Upper lobe of left lung (tissue), 4 donors: ENCODE measurements around the gene MATCAP1.

Experiments used
- EP300 ChIP-seq, 4 donors: sonication (generic); formaldehyde crosslinking; IDR thresholded peaks; one replicate each; pipeline ENCODE4 v1.5.1; 2017; ENCODE audit warnings: antibody characterized with exemption in 4 of 4, control low read depth in 2 of 4
- POLR2A ChIP-seq, 4 donors: fragments of 450-650 bp; IDR thresholded peaks; one replicate each; pipeline ENCODE4 v1.5.1; 2016 to 2017; ENCODE audit warnings: antibody characterized with exemption in 4 of 4, mild to moderate bottlenecking in 2 of 4
- TF ChIP-seq, protein P1 (sequence below), 6 experiments: fragments of 450-650 bp in 4 of 6; fragments of 200-600 bp in 2 of 6; sonication (generic) in 2 of 6; IDR thresholded peaks; one replicate each; pipeline ENCODE4 v1.5.1; 2016 to 2019; ENCODE audit warnings: antibody characterized with exemption in 6 of 6

DNA sequence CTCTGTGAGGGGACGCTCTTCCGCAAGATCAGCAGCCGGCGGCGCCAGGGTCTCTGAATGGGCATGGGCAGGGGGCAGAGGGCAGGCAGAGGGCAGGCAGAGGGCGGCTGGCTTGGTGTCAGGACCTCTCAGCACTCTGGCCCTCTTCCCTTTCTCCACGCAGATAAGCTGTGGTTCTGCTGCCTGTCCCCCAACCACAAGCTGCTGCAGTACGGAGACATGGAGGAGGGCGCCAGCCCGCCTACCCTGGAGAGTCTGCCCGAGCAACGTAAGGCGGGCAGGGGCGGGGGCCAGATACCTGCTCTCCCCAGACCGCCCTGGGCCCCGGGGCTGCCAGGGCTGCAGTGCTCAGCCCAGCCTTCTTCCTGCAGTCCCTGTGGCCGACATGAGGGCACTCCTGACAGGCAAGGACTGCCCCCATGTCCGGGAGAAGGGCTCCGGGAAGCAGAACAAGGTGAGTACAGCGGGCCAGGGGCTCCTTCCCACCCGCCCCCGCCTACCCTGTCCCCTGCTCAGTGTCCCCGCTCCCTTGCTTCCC lies 19.3 kb upstream of the MATCAP1 start:
- TF ChIP-seq, protein P1, sequence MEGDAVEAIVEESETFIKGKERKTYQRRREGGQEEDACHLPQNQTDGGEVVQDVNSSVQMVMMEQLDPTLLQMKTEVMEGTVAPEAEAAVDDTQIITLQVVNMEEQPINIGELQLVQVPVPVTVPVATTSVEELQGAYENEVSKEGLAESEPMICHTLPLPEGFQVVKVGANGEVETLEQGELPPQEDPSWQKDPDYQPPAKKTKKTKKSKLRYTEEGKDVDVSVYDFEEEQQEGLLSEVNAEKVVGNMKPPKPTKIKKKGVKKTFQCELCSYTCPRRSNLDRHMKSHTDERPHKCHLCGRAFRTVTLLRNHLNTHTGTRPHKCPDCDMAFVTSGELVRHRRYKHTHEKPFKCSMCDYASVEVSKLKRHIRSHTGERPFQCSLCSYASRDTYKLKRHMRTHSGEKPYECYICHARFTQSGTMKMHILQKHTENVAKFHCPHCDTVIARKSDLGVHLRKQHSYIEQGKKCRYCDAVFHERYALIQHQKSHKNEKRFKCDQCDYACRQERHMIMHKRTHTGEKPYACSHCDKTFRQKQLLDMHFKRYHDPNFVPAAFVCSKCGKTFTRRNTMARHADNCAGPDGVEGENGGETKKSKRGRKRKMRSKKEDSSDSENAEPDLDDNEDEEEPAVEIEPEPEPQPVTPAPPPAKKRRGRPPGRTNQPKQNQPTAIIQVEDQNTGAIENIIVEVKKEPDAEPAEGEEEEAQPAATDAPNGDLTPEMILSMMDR (IDR thresholded peaks at IDR 0.05): no peak
- no peak for TF ChIP-seq POLR2A (IDR thresholded peaks at IDR 0.05)
- TF ChIP-seq EP300 (IDR thresholded peaks at IDR 0.05): no peak
